ENCODE results near the gene ARMC2. TPM values are rescaled to one million over a fixed set of nuclear protein-coding genes. Genes with fewer than 3 reads are reported as not detected.
"Not testable (repeated sequence)": the region's sequence is repeated elsewhere in the genome, so short reads cannot be mapped to it uniquely, and the experiment has no call there.

The ARMC2 gene
- total and polyA plus RNA-seq, 2 donors (not counting 1 experiment from before 2014, with no cell fraction given): 4.8 to 9.9 TPM

GRCh38 chr6:108888052-108888451, 39.8 kb downstream of the ARMC2 start:
- no peak for ATAC-seq (ENCODE audit: low read depth)
- Histone ChIP-seq H4K20me1 (ENCODE audit: control insufficient read depth, insufficient read depth, low read length, poor library complexity, severe bottlenecking) (no peaks in the 10 kb centered on the region), H3K27ac (ENCODE audit: low read length in 2 of 2) (no peak overlapping the region), H3K9me3 (ENCODE audit: control extremely low read depth in 1 of 3, control insufficient read depth in 2 of 3, insufficient read depth in 1 of 3, low read length in 2 of 3) (no peaks in the 10 kb centered on the region), H3K9ac (ENCODE audit: low read length) (no peak overlapping the region), H3K4me3 (ENCODE audit: control extremely low read depth in 1 of 5, extremely low read depth in 1 of 5, insufficient read depth in 1 of 5, low read depth in 2 of 5, low read length in 4 of 5) (no peak overlapping the region), H3K4me2 (replicated peaks; ENCODE audit: low read depth, low read length, poor library complexity, severe bottlenecking) (no peak overlapping the region), H3K79me2 (ENCODE audit: control insufficient read depth, insufficient read depth, low read length) (no peaks in the 10 kb centered on the region), H3K27me3 (replicated peaks in 1 of 4; ENCODE audit: control extremely low read depth in 1 of 4, control insufficient read depth in 3 of 4, insufficient read depth in 4 of 4, low read length in 3 of 4) (no peaks in the 10 kb centered on the region), H2AFZ (ENCODE audit: insufficient read depth, low read depth, low read length, poor library complexity, severe bottlenecking) (no peak overlapping the region), H3K36me3 (replicated peaks in 1 of 2; ENCODE audit: control extremely low read depth in 1 of 2, control insufficient read depth in 1 of 2, extremely low read depth in 1 of 2, insufficient read depth in 2 of 2, low read length in 1 of 2) (no peaks in the 10 kb centered on the region), H3K4me1 (ENCODE audit: control insufficient read depth in 2 of 2, insufficient read depth in 2 of 2, low read length in 2 of 2) (peaks cover 14 to 17% of the 10 kb centered on the region in 2 donors)
- ChIA-PET CTCF (no interaction called here), POLR2A (no interaction called here)
- Mint-ChIP-seq H3K27me3 (no peaks in the 10 kb centered on the region), H3K27ac (no peak overlapping the region), H3K9me3 (ENCODE audit: insufficient read depth) (peaks cover 2% of the 10 kb centered on the region), H3K4me3 (no peak overlapping the region), H3K4me1 (peaks cover 16% of the 10 kb centered on the region)
- DNase-seq: no peak
- intact Hi-C loops (cut with micrococcal nuclease): no loop called here
- TF ChIP-seq EZH2 (IDR thresholded peaks at IDR 0.05; ENCODE audit: borderline replicate concordance, insufficient read depth, low read depth, low read length, poor library complexity, severe bottlenecking): no peak
- TF ChIP-seq CTCF (IDR thresholded peaks at IDR 0.05): no peak
- 100% methylated on average over 1 of the region's 6 CpGs for WGBS (ENCODE audit: insufficient coverage)

- H3K4me2 ChIP-seq (replicated peaks; ENCODE audit: low read depth, low read length, poor library complexity, severe bottlenecking): no peak overlapping the region
- H3K27me3 ChIP-seq (replicated peaks in 1 of 4; ENCODE audit: control extremely low read depth in 1 of 4, control insufficient read depth in 3 of 4, insufficient read depth in 4 of 4, low read length in 3 of 4): no peaks in the 10 kb centered on the region
- H4K20me1 ChIP-seq (ENCODE audit: control insufficient read depth, insufficient read depth, low read length, poor library complexity, severe bottlenecking): no peaks in the 10 kb centered on the region
- no peak overlapping the region for H3K4me3 Mint-ChIP-seq
- no peaks in the 10 kb centered on the region for H3K9me3 ChIP-seq (ENCODE audit: control extremely low read depth in 1 of 3, control insufficient read depth in 2 of 3, insufficient read depth in 1 of 3, low read length in 2 of 3)
- intact Hi-C loops (cut with micrococcal nuclease): no loop called here
- H3K36me3 ChIP-seq (replicated peaks in 1 of 2; ENCODE audit: control extremely low read depth in 1 of 2, control insufficient read depth in 1 of 2, extremely low read depth in 1 of 2, insufficient read depth in 2 of 2, low read length in 1 of 2): no peaks in the 10 kb centered on the region
- no peak for DNase-seq
- ATAC-seq (ENCODE audit: low read depth): no peak
- no peak overlapping the region for H3K27ac ChIP-seq (ENCODE audit: low read length in 2 of 2)
- TF ChIP-seq CTCF (IDR thresholded peaks at IDR 0.05) (no peak), EZH2 (IDR thresholded peaks at IDR 0.05; ENCODE audit: borderline replicate concordance, insufficient read depth, low read depth, low read length, poor library complexity, severe bottlenecking) (no peak)
- no peak overlapping the region for H2AFZ ChIP-seq (ENCODE audit: insufficient read depth, low read depth, low read length, poor library complexity, severe bottlenecking)
- no peaks in the 10 kb centered on the region for H3K27me3 Mint-ChIP-seq
- ChIA-PET CTCF (no interaction called here), POLR2A (no interaction called here)
- no peak overlapping the region for H3K27ac Mint-ChIP-seq
- H3K4me1 ChIP-seq (ENCODE audit: control insufficient read depth in 2 of 2, insufficient read depth in 2 of 2, low read length in 2 of 2): peaks cover 10 to 12% of the 10 kb centered on the region in 2 donors
- no peak overlapping the region for H3K4me3 ChIP-seq (ENCODE audit: control extremely low read depth in 1 of 5, extremely low read depth in 1 of 5, insufficient read depth in 1 of 5, low read depth in 2 of 5, low read length in 4 of 5)
- no peaks in the 10 kb centered on the region for H3K79me2 ChIP-seq (ENCODE audit: control insufficient read depth, insufficient read depth, low read length)
- H3K9ac ChIP-seq (ENCODE audit: low read length): no peak overlapping the region
- 100% methylated on average over 2 of the region's 2 CpGs for WGBS (ENCODE audit: insufficient coverage)
- peaks cover 9% of the 10 kb centered on the region for H3K4me1 Mint-ChIP-seq
- no peaks in the 10 kb centered on the region for H3K9me3 Mint-ChIP-seq (ENCODE audit: insufficient read depth)
Measured at GRCh38 chr6:108888745-108889144, 40.5 kb downstream of the ARMC2 start.

- H3K4me2 ChIP-seq (replicated peaks; ENCODE audit: low read depth, low read length, poor library complexity, severe bottlenecking); H3K27ac Mint-ChIP-seq; DNase-seq; H3K9me3 Mint-ChIP-seq (ENCODE audit: insufficient read depth); H3K27me3 Mint-ChIP-seq; H3K36me3 ChIP-seq (replicated peaks in 1 of 2; ENCODE audit: control extremely low read depth in 1 of 2, control insufficient read depth in 1 of 2, extremely low read depth in 1 of 2, insufficient read depth in 2 of 2, low read length in 1 of 2); POLR2A ChIA-PET; H3K4me1 Mint-ChIP-seq; H4K20me1 ChIP-seq (ENCODE audit: control insufficient read depth, insufficient read depth, low read length, poor library complexity, severe bottlenecking); ATAC-seq (ENCODE audit: low read depth); H2AFZ ChIP-seq (ENCODE audit: insufficient read depth, low read depth, low read length, poor library complexity, severe bottlenecking); H3K27me3 ChIP-seq (replicated peaks in 1 of 4; ENCODE audit: control extremely low read depth in 1 of 4, control insufficient read depth in 3 of 4, insufficient read depth in 4 of 4, low read length in 3 of 4); H3K9ac ChIP-seq (ENCODE audit: low read length); H3K4me3 ChIP-seq (ENCODE audit: control extremely low read depth in 1 of 5, extremely low read depth in 1 of 5, insufficient read depth in 1 of 5, low read depth in 2 of 5, low read length in 4 of 5); H3K9me3 ChIP-seq (ENCODE audit: control extremely low read depth in 1 of 3, control insufficient read depth in 2 of 3, insufficient read depth in 1 of 3, low read length in 2 of 3); H3K4me1 ChIP-seq (ENCODE audit: control insufficient read depth in 2 of 2, insufficient read depth in 2 of 2, low read length in 2 of 2); H3K79me2 ChIP-seq (ENCODE audit: control insufficient read depth, insufficient read depth, low read length); H3K27ac ChIP-seq (ENCODE audit: low read length in 2 of 2); H3K4me3 Mint-ChIP-seq: not testable (repeated sequence)
- CTCF ChIA-PET: interaction anchor here (5.8 kb wide), 1 partner anchor 349 kb away, joined by 66 read pairs; no protein-coding TSS in a partner anchor
- intact Hi-C loops (cut with micrococcal nuclease): loop anchor here (5.0 kb wide), 1 partner anchor 109 kb away; no protein-coding TSS in a partner anchor
- no CpG with 5 or more reads among the region's 5 CpGs for WGBS (ENCODE audit: insufficient coverage)
Measured at GRCh38 chr6:108890898-108891297, 42.7 kb downstream of the ARMC2 start.

Data from B cell (primary cell).